ENCODE results near the gene HS3ST5. TPM values are rescaled to one million over a fixed set of nuclear protein-coding genes. Genes with fewer than 3 reads are reported as not detected.

Gene HS3ST5
- total RNA-seq, 1 experiment from 2014 or later = 14.4 TPM

DNA sequence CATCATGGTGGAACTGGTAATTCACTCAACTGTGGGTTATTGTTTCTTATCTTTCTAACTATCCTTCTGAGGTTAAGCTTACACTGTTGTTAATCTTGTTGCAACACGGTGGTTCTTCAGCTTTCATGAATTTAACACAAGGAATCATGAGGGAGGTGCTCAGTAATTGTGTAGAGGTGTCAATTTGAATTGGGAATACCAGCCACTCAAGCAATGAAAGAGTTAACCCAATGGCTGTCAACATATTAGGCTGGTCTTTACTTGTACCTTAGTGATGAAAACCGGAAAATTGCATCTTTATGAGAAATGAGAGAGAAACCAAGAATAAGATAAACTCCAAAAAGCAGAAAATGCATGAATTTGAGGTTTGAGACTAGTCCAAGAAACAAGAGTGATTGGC, 95.7 kb downstream of the HS3ST5 start:
- no peaks in the 10 kb centered on the region for H3K79me1 ChIP-seq (ENCODE audit: insufficient read depth, low read depth, low read length, poor library complexity, severe bottlenecking)
- no peak overlapping the region for H3K9ac ChIP-seq (ENCODE audit: extremely low read depth, insufficient read length, low read length)
- H4K5ac ChIP-seq (ENCODE audit: insufficient read length, low read depth, low read length) = no peak overlapping the region
- H3K9me3 ChIP-seq (ENCODE audit: control insufficient read depth, low read depth, low read length) = no peaks in the 10 kb centered on the region
- no peaks in the 10 kb centered on the region for H3K27me3 Mint-ChIP-seq (ENCODE audit: low read depth)
- H3K27ac ChIP-seq (ENCODE audit: insufficient read length, low read depth, low read length) = no peak overlapping the region
- no peak overlapping the region for H3K4me3 Mint-ChIP-seq
- H3K27me3 ChIP-seq (ENCODE audit: insufficient read depth, low read length) = no peaks in the 10 kb centered on the region
- no peaks in the 10 kb centered on the region for H3K9me3 Mint-ChIP-seq
- H2BK20ac ChIP-seq (ENCODE audit: low read depth, low read length, poor library complexity, severe bottlenecking) = no peak overlapping the region
- no peak overlapping the region for H3K4ac ChIP-seq (ENCODE audit: low read depth, low read length)
- no peak overlapping the region for H3K23ac ChIP-seq (ENCODE audit: insufficient read length, low read depth, low read length)
- no peak overlapping the region for H2AK5ac ChIP-seq (ENCODE audit: insufficient read length, low read length)
- H3K4me2 ChIP-seq (ENCODE audit: insufficient read depth, insufficient read length, low read length) = no peak overlapping the region
- no peak overlapping the region for H2BK120ac ChIP-seq (ENCODE audit: low read depth, low read length, poor library complexity, severe bottlenecking)
- H3K36me3 Mint-ChIP-seq (ENCODE audit: insufficient read depth in 1 of 3, low read depth in 3 of 3) = peaks cover under 1 to 16% (median 8%) of the 10 kb centered on the region in 3 experiments; a peak in 5 of 7 replicates
- DNase-seq = no peak
- no peak overlapping the region for H3K56ac ChIP-seq (ENCODE audit: insufficient read length, low read depth, low read length)
- H3K79me2 ChIP-seq (ENCODE audit: insufficient read depth, low read length) = no peaks in the 10 kb centered on the region
- no peak overlapping the region for H3K27ac Mint-ChIP-seq
- H2AFZ ChIP-seq (ENCODE audit: low read length) = no peak overlapping the region
- H3K18ac ChIP-seq (ENCODE audit: insufficient read length, low read depth, low read length) = no peak overlapping the region
- H4K8ac ChIP-seq (replicated peaks; ENCODE audit: insufficient read length, low read depth, low read length) = no peak overlapping the region
- peaks cover 30 to 34% of the 10 kb centered on the region in 2 experiments for H3K4me1 Mint-ChIP-seq
- H2BK15ac ChIP-seq (ENCODE audit: low read depth, low read length) = no peak overlapping the region
- no peaks in the 10 kb centered on the region; the same call in 1 of the 2 replicates for H3K4me1 ChIP-seq (ENCODE audit: insufficient read depth, low read length)
- H3K23me2 ChIP-seq (ENCODE audit: insufficient read length, low read depth, low read length, poor library complexity, severe bottlenecking) = no peaks in the 10 kb centered on the region
- H4K91ac ChIP-seq (ENCODE audit: insufficient read length, low read depth, low read length) = no peak overlapping the region
- H3K14ac ChIP-seq (ENCODE audit: insufficient read depth, low read length) = no peak overlapping the region
- no peak overlapping the region for H2BK12ac ChIP-seq (ENCODE audit: insufficient read length, low read depth, low read length)
- no peak overlapping the region for H2BK5ac ChIP-seq (ENCODE audit: insufficient read length, low read length)
- TF ChIP-seq, protein P1, sequence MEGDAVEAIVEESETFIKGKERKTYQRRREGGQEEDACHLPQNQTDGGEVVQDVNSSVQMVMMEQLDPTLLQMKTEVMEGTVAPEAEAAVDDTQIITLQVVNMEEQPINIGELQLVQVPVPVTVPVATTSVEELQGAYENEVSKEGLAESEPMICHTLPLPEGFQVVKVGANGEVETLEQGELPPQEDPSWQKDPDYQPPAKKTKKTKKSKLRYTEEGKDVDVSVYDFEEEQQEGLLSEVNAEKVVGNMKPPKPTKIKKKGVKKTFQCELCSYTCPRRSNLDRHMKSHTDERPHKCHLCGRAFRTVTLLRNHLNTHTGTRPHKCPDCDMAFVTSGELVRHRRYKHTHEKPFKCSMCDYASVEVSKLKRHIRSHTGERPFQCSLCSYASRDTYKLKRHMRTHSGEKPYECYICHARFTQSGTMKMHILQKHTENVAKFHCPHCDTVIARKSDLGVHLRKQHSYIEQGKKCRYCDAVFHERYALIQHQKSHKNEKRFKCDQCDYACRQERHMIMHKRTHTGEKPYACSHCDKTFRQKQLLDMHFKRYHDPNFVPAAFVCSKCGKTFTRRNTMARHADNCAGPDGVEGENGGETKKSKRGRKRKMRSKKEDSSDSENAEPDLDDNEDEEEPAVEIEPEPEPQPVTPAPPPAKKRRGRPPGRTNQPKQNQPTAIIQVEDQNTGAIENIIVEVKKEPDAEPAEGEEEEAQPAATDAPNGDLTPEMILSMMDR (conservative IDR thresholded peaks at IDR 0.05) = no peak
- H4K20me1 ChIP-seq (ENCODE audit: control insufficient read depth, insufficient read depth, insufficient read length) = no peaks in the 10 kb centered on the region
- no peak overlapping the region for H3T11ph ChIP-seq (ENCODE audit: low read length)
- WGBS (ENCODE audit: extremely low coverage, insufficient read length, low lambda C conversion rate) = no CpG with 5 or more reads among the region's 2 CpGs
